PC-3 (cell line): ENCODE measurements around the gene ATP1B1. TPM values are rescaled to one million over a fixed set of nuclear protein-coding genes. Genes with fewer than 3 reads are reported as not detected.

Source experiments
- ATAC-seq: fragments of 200-7000 bp; cut with Tn5 transposase; 2 replicates; pipeline ENCODE4 v1.9.1; 2020; ENCODE audit warnings: mild to moderate bottlenecking, moderate library complexity
- BruUV-seq: library from RNA; stranded (reverse); fragments of 400-500 nt; replicated peaks from 2 replicates; lab custom pipeline; 2021; lab: Mats Ljungman, UMichigan
- CTCF ChIA-PET: fragments of 300-600 bp; sonication (Branson Sonifier 250); formaldehyde crosslinking; loops from one replicate; lab custom pipeline; 2022; ENCODE audit warnings: antibody characterized with exemption; lab: Charles Lee
- POLR2A ChIA-PET: fragments of 300-600 bp; sonication (Branson Sonifier 250); formaldehyde crosslinking; loops from one replicate; lab custom pipeline; 2022; ENCODE audit warnings: antibody characterized with exemption; ENCODE audit not compliant: unreplicated experiment; lab: Charles Lee
- DNase-seq: peaks from one replicate; pipeline ENCODE4 v3.0.0-alpha.2; 2015
- H2AFZ ChIP-seq: fragments of 300-600 bp; sonication (generic); 2 replicates; pipeline ENCODE4 v1.6.0; 2016; ENCODE audit warnings: antibody characterized with exemption, low read length
- H3F3A ChIP-seq: fragments of 300-600 bp; sonication (generic); one replicate; pipeline ENCODE4 v1.6.0; 2017; ENCODE audit warnings: antibody characterized with exemption, low read length, control low read depth, mild to moderate bottlenecking; ENCODE audit not compliant: unreplicated experiment
- H3K27ac ChIP-seq: fragments of 300-600 bp; sonication (generic); 2 replicates; pipeline ENCODE4 v1.5.1; 2016; ENCODE audit warnings: mild to moderate bottlenecking, low read length
- H3K27me3 ChIP-seq: fragments of 300-600 bp; sonication (generic); 2 replicates; pipeline ENCODE4 v1.6.1; 2016; ENCODE audit warnings: low read length, mixed read lengths
- H3K36me3 ChIP-seq: fragments of 300-600 bp; sonication (generic); 2 replicates; pipeline ENCODE4 v1.6.1; 2016; ENCODE audit warnings: low read depth, mixed run types, low read length, mixed read lengths
- H3K4me1 ChIP-seq: fragments of 300-600 bp; sonication (generic); 2 replicates; pipeline ENCODE4 v1.5.1; 2016; ENCODE audit warnings: low read length; ENCODE audit not compliant: insufficient read depth
- H3K4me2 ChIP-seq: fragments of 300-600 bp; sonication (generic); 2 replicates; pipeline ENCODE4 v1.6.0; 2016; ENCODE audit warnings: low read length
- H3K4me3 ChIP-seq: fragments of 300-600 bp; sonication (generic); 2 replicates; pipeline ENCODE4 v1.5.1; 2016; ENCODE audit warnings: mild to moderate bottlenecking, low read length, mixed read lengths
- H3K79me2 ChIP-seq: fragments of 300-600 bp; sonication (generic); 2 replicates; pipeline ENCODE4 v1.6.1; 2017; ENCODE audit warnings: low read length, mixed read lengths
- H3K9ac ChIP-seq: fragments of 300-600 bp; sonication (generic); 2 replicates; pipeline ENCODE4 v1.6.0; 2016; ENCODE audit warnings: mild to moderate bottlenecking, low read length
- H3K9me2 ChIP-seq: fragments of 300-600 bp; sonication (generic); replicated peaks from 2 replicates; pipeline ENCODE4 v1.6.1; 2016; ENCODE audit warnings: mixed run types, low read length, mixed read lengths
- H3K9me3 ChIP-seq: fragments of 300-600 bp; sonication (generic); 2 replicates; pipeline ENCODE4 v1.6.1; 2016; ENCODE audit warnings: low read length, mixed read lengths
- H4K20me1 ChIP-seq: fragments of 300-600 bp; sonication (generic); 2 replicates; pipeline ENCODE4 v1.6.1; 2016; ENCODE audit warnings: low read length, mixed read lengths
- CTCF ChIP-seq: fragments of 300-600 bp; sonication (generic); conservative IDR thresholded peaks from 2 replicates; pipeline ENCODE4 v1.5.1; 2017; ENCODE audit warnings: antibody characterized with exemption, low read depth, mild to moderate bottlenecking, low read length
- EZH2 ChIP-seq: fragments of 300-600 bp; sonication (generic); IDR thresholded peaks from one replicate; pipeline ENCODE4 v1.6.1; 2017; ENCODE audit warnings: antibody characterized with exemption, mild to moderate bottlenecking, low read length; ENCODE audit not compliant: unreplicated experiment
- EZH2phosphoT487 ChIP-seq: fragments of 300-600 bp; sonication (generic); IDR thresholded peaks from 2 replicates; pipeline ENCODE4 v1.6.1; 2018; ENCODE audit warnings: mild to moderate bottlenecking, antibody characterized with exemption, low read length, borderline replicate concordance
- intact Hi-C: fragments of 100-400 bp; cut with micrococcal nuclease; formaldehyde crosslinking; loops from 2 replicates; pipeline ENCODE4 v1.9.0; 2023
- total RNA-seq: library from RNA; depleted of rRNA; stranded (reverse); fragments of >200 nt; gene quantifications from 2 replicates; pipeline ENCODE4 v1.2.3, GENCODE V29; 2014

ATP1B1 gene
- total RNA-seq, 1 experiment from 2014 or later, result 68.7 TPM

GRCh38 chr1:169090900-169091311 is 15.6 kb upstream of the ATP1B1 start:
- H3K9me3 ChIP-seq, result no peaks in the 10 kb centered on the region
- intact Hi-C loops, result no loop called here
- no peak overlapping the region for H2AFZ ChIP-seq
- no peak overlapping the region for H3K4me2 ChIP-seq
- ChIA-PET POLR2A (no interaction called here), CTCF (no interaction called here)
- no peak for DNase-seq
- H3K27me3 ChIP-seq, result no peaks in the 10 kb centered on the region
- no peak overlapping the region for H3K27ac ChIP-seq
- no TSS peak for BruUV-seq
- ATAC-seq, result no peak
- no peaks in the 10 kb centered on the region for H3K9me2 ChIP-seq
- H3K79me2 ChIP-seq, result no peaks in the 10 kb centered on the region
- H3K4me3 ChIP-seq, result no peak overlapping the region
- no peaks in the 10 kb centered on the region for H3K36me3 ChIP-seq
- H4K20me1 ChIP-seq, result no peaks in the 10 kb centered on the region
- no peaks in the 10 kb centered on the region for H3F3A ChIP-seq
- H3K9ac ChIP-seq, result no peak overlapping the region
- TF ChIP-seq CTCF (no peak), EZH2phosphoT487 (no peak), EZH2 (no peak)
- H3K4me1 ChIP-seq, result no peaks in the 10 kb centered on the region

DNA sequence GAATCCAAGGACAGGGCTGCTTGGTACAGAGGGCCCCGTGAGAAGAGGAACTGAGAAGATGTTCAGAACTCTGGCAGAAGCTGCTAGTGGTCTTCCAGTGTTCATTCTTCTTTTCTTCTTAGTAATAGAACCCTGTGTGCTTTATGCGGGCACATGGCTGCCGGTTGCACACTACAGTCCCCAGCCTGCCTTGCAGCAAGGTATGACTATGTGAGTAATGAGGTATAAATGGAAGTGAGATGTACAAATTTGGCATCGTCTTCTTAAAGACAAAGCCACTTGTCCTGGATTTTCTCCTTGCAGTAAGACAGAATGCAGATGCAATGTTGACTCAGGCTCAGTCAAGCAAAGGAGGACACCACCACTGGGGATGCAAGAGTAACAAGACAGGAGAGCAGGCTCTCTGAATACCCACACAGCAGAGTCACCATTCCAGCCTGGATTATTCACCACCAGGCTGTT is 15.0 kb upstream of the ATP1B1 start:
- CTCF ChIA-PET, result no interaction called here

More for the DNA sequence above, 15.0 kb upstream of the ATP1B1 start:
- BruUV-seq, result no TSS peak
- Histone ChIP-seq H3K4me3 (no peak overlapping the region), H3K27ac (no peak overlapping the region), H3K9me2 (no peaks in the 10 kb centered on the region), H3K27me3 (no peaks in the 10 kb centered on the region), H3K79me2 (no peaks in the 10 kb centered on the region), H3K4me1 (no peaks in the 10 kb centered on the region), H2AFZ (no peak overlapping the region), H3K4me2 (no peak overlapping the region), H3K36me3 (no peaks in the 10 kb centered on the region), H3F3A (no peaks in the 10 kb centered on the region), H4K20me1 (no peaks in the 10 kb centered on the region), H3K9me3 (no peaks in the 10 kb centered on the region), H3K9ac (no peak overlapping the region)
- ATAC-seq (no peak), DNase-seq (no peak)
- intact Hi-C loops, result no loop called here
- POLR2A ChIA-PET, result no interaction called here
- TF ChIP-seq EZH2phosphoT487 (no peak), EZH2 (no peak), CTCF (no peak)
